Thyroid gland (tissue), 4 donors: ENCODE measurements around the gene GAL3ST1.

Source experiments
- CTCF ChIP-seq, 6 experiments: fragments of 200-600 bp in 3 of 6; fragments of 450-650 bp in 3 of 6; sonication (generic) in 3 of 6; IDR thresholded peaks; one replicate each; pipeline ENCODE4 v1.5.1; 2016 to 2019; ENCODE audit warnings: antibody characterized with exemption in 6 of 6, mild to moderate bottlenecking in 2 of 6, inconsistent platforms in 1 of 6, moderate library complexity in 1 of 6
- POLR2A ChIP-seq, 2 donors: fragments of 450-650 bp; IDR thresholded peaks; one replicate each; pipeline ENCODE4 v1.6.1; 2017; ENCODE audit warnings: antibody characterized with exemption in 2 of 2, mild to moderate bottlenecking in 2 of 2, moderate library complexity in 1 of 2

GRCh38 chr22:30514252-30514651 is 60.2 kb downstream of the GAL3ST1 start:
- TF ChIP-seq POLR2A (IDR thresholded peaks at IDR 0.05) (no peak), CTCF (IDR thresholded peaks at IDR 0.05) (no peak)
